ENCODE measurements around the gene SAP130. TPM values are rescaled to one million over a fixed set of nuclear protein-coding genes. Genes with fewer than 3 reads are reported as not detected.

SAP130 gene
- total RNA-seq, 1 donor from 2014 or later = 27.1 TPM

- intact Hi-C loops (cut with micrococcal nuclease) = no loop called here
- no peak for TF ChIP-seq CTCF (IDR thresholded peaks at IDR 0.05)
- Mint-ChIP-seq H3K9me3 (no peaks in the 10 kb centered on the region), H3K4me1 (peaks cover 13% of the 10 kb centered on the region), H3K27ac (no peak overlapping the region), H3K4me3 (no peak overlapping the region), H3K36me3 (ENCODE audit: low read depth) (no peaks in the 10 kb centered on the region), H3K27me3 (no peaks in the 10 kb centered on the region)
- DNase-seq (no peak), ATAC-seq (ENCODE audit: low read depth) (no peak)
- POLR2A ChIA-PET = no interaction called here
- CTCF ChIA-PET = no interaction called here
Observed at GRCh38 chr2:127891811-127892210, 136.0 kb downstream of the SAP130 start.

Other genes starting within 250 kb of the SAP130 start
- 83.0 and 93.0 TPM in 2 replicates for gene WDR33, start 216.9 kb downstream of the SAP130 start, total RNA-seq
- 41.5 and 41.7 TPM in 2 replicates for gene POLR2D, start 169.9 kb downstream of the SAP130 start, total RNA-seq
- gene AMMECR1L, start 142.1 kb downstream of the SAP130 start, total RNA-seq = 14.9 and 15.5 TPM in 2 replicates
- 43.7 and 46.8 TPM in 2 replicates for gene UGGT1, start 63.1 kb upstream of the SAP130 start, total RNA-seq